Measurements from ENCODE around the gene B3GALT6.

Gene B3GALT6

GRCh38 chr1:1250786-1251284 is 18.8 kb downstream of the B3GALT6 start:
- H3K9me3 ChIP-seq (ENCODE audit: control insufficient read depth, low read length) = no peaks in the 10 kb centered on the region
- peaks cover 44% of the 10 kb centered on the region for H3K36me3 ChIP-seq (ENCODE audit: control insufficient read depth, insufficient read depth, low read length)
- H3K4me3 ChIP-seq (ENCODE audit: extremely low read depth, insufficient read depth, low read length, poor library complexity, severe bottlenecking) = no peak overlapping the region
- peaks cover 8% of the 10 kb centered on the region for H3K4me1 ChIP-seq (ENCODE audit: control insufficient read depth, insufficient read depth, low read length, poor library complexity, severe bottlenecking)
- H3K27ac ChIP-seq (ENCODE audit: low read depth, low read length, severe bottlenecking) = peak overlapping the region; percentile 23
- 88 to 93% methylated on average over 15 of the region's 16 CpGs for WGBS, 2 experiments (ENCODE audit: insufficient coverage in 2 of 2)

- H3K36me3 ChIP-seq (ENCODE audit: control insufficient read depth, insufficient read depth, low read length) = peaks cover 61% of the 10 kb centered on the region
- H3K9me3 ChIP-seq (ENCODE audit: control insufficient read depth, low read length) = no peaks in the 10 kb centered on the region
- no peak overlapping the region for H3K27ac ChIP-seq (ENCODE audit: low read depth, low read length, severe bottlenecking)
- peaks cover 8% of the 10 kb centered on the region for H3K4me1 ChIP-seq (ENCODE audit: control insufficient read depth, insufficient read depth, low read length, poor library complexity, severe bottlenecking)
- no peak overlapping the region for H3K4me3 ChIP-seq (ENCODE audit: extremely low read depth, insufficient read depth, low read length, poor library complexity, severe bottlenecking)
- 94% methylated on average over 10 to 12 of the region's 12 CpGs for WGBS, 2 experiments (ENCODE audit: insufficient coverage in 2 of 2)
Measured at GRCh38 chr1:1253314-1253713, 21.3 kb downstream of the B3GALT6 start.

GRCh38 chr1:1253972-1254666 is 22.1 kb downstream of the B3GALT6 start:
- no peak overlapping the region for H3K4me3 ChIP-seq (ENCODE audit: extremely low read depth, insufficient read depth, low read length, poor library complexity, severe bottlenecking)
- WGBS, 2 experiments (ENCODE audit: insufficient coverage in 2 of 2) = 97 to 98% methylated on average over 42 to 49 of the region's 50 CpGs
- no peaks in the 10 kb centered on the region for H3K9me3 ChIP-seq (ENCODE audit: control insufficient read depth, low read length)
- H3K4me1 ChIP-seq (ENCODE audit: control insufficient read depth, insufficient read depth, low read length, poor library complexity, severe bottlenecking) = peaks cover 8% of the 10 kb centered on the region
- no peak overlapping the region for H3K27ac ChIP-seq (ENCODE audit: low read depth, low read length, severe bottlenecking)
- peaks cover 62% of the 10 kb centered on the region for H3K36me3 ChIP-seq (ENCODE audit: control insufficient read depth, insufficient read depth, low read length)

GRCh38 chr1:1254667-1254998 is 22.6 kb downstream of the B3GALT6 start:
- no peak overlapping the region for H3K4me3 ChIP-seq (ENCODE audit: extremely low read depth, insufficient read depth, low read length, poor library complexity, severe bottlenecking)
- 92 to 96% methylated on average over 20 of the region's 21 CpGs for WGBS, 2 experiments (ENCODE audit: insufficient coverage in 2 of 2)
- H3K4me1 ChIP-seq (ENCODE audit: control insufficient read depth, insufficient read depth, low read length, poor library complexity, severe bottlenecking) = peaks cover 8% of the 10 kb centered on the region
- no peaks in the 10 kb centered on the region for H3K9me3 ChIP-seq (ENCODE audit: control insufficient read depth, low read length)
- H3K36me3 ChIP-seq (ENCODE audit: control insufficient read depth, insufficient read depth, low read length) = peaks cover 67% of the 10 kb centered on the region
- H3K27ac ChIP-seq (ENCODE audit: low read depth, low read length, severe bottlenecking) = no peak overlapping the region

GRCh38 chr1:1255078-1255477 is 23.0 kb downstream of the B3GALT6 start:
- no peak overlapping the region for H3K4me3 ChIP-seq (ENCODE audit: extremely low read depth, insufficient read depth, low read length, poor library complexity, severe bottlenecking)
- H3K36me3 ChIP-seq (ENCODE audit: control insufficient read depth, insufficient read depth, low read length) = peaks cover 72% of the 10 kb centered on the region
- no peak overlapping the region for H3K27ac ChIP-seq (ENCODE audit: low read depth, low read length, severe bottlenecking)
- 96 to 98% methylated on average over 26 of the region's 26 CpGs for WGBS, 2 experiments (ENCODE audit: insufficient coverage in 2 of 2)
- peaks cover 8% of the 10 kb centered on the region for H3K4me1 ChIP-seq (ENCODE audit: control insufficient read depth, insufficient read depth, low read length, poor library complexity, severe bottlenecking)
- no peaks in the 10 kb centered on the region for H3K9me3 ChIP-seq (ENCODE audit: control insufficient read depth, low read length)

GRCh38 chr1:1255611-1256010 is 23.6 kb downstream of the B3GALT6 start:
- 96 to 100% methylated on average over 4 to 8 of the region's 10 CpGs for WGBS, 2 experiments (ENCODE audit: insufficient coverage in 2 of 2)
- Histone ChIP-seq H3K27ac (ENCODE audit: low read depth, low read length, severe bottlenecking) (no peak overlapping the region), H3K36me3 (ENCODE audit: control insufficient read depth, insufficient read depth, low read length) (peaks cover 77% of the 10 kb centered on the region), H3K4me1 (ENCODE audit: control insufficient read depth, insufficient read depth, low read length, poor library complexity, severe bottlenecking) (peaks cover 6% of the 10 kb centered on the region), H3K4me3 (ENCODE audit: extremely low read depth, insufficient read depth, low read length, poor library complexity, severe bottlenecking) (no peak overlapping the region), H3K9me3 (ENCODE audit: control insufficient read depth, low read length) (no peaks in the 10 kb centered on the region)

- Histone ChIP-seq H3K27ac (ENCODE audit: low read depth, low read length, severe bottlenecking) (no peak overlapping the region), H3K36me3 (ENCODE audit: control insufficient read depth, insufficient read depth, low read length) (peaks cover 84% of the 10 kb centered on the region), H3K4me1 (ENCODE audit: control insufficient read depth, insufficient read depth, low read length, poor library complexity, severe bottlenecking) (no peaks in the 10 kb centered on the region), H3K9me3 (ENCODE audit: control insufficient read depth, low read length) (no peaks in the 10 kb centered on the region), H3K4me3 (ENCODE audit: extremely low read depth, insufficient read depth, low read length, poor library complexity, severe bottlenecking) (no peak overlapping the region)
- WGBS, 2 experiments (ENCODE audit: insufficient coverage in 2 of 2) = 96 to 97% methylated on average over 19 to 20 of the region's 31 CpGs
Measured at GRCh38 chr1:1256956-1257871, 25.2 kb downstream of the B3GALT6 start.

- Histone ChIP-seq H3K27ac (ENCODE audit: low read depth, low read length, severe bottlenecking) (no peak overlapping the region), H3K36me3 (ENCODE audit: control insufficient read depth, insufficient read depth, low read length) (peaks cover 85% of the 10 kb centered on the region), H3K4me1 (ENCODE audit: control insufficient read depth, insufficient read depth, low read length, poor library complexity, severe bottlenecking) (no peaks in the 10 kb centered on the region), H3K9me3 (ENCODE audit: control insufficient read depth, low read length) (no peaks in the 10 kb centered on the region), H3K4me3 (ENCODE audit: extremely low read depth, insufficient read depth, low read length, poor library complexity, severe bottlenecking) (no peak overlapping the region)
- WGBS, 2 experiments (ENCODE audit: insufficient coverage in 2 of 2) = 96 to 98% methylated on average over 22 of the region's 22 CpGs
Measured at GRCh38 chr1:1259119-1259488, 27.1 kb downstream of the B3GALT6 start.

GRCh38 chr1:1259540-1259939 is 27.5 kb downstream of the B3GALT6 start:
- Histone ChIP-seq H3K4me1 (ENCODE audit: control insufficient read depth, insufficient read depth, low read length, poor library complexity, severe bottlenecking) (no peaks in the 10 kb centered on the region), H3K36me3 (ENCODE audit: control insufficient read depth, insufficient read depth, low read length) (peaks cover 85% of the 10 kb centered on the region), H3K4me3 (ENCODE audit: extremely low read depth, insufficient read depth, low read length, poor library complexity, severe bottlenecking) (no peak overlapping the region), H3K9me3 (ENCODE audit: control insufficient read depth, low read length) (no peaks in the 10 kb centered on the region), H3K27ac (ENCODE audit: low read depth, low read length, severe bottlenecking) (no peak overlapping the region)
- WGBS, 2 experiments (ENCODE audit: insufficient coverage in 2 of 2) = 92 to 99% methylated on average over 11 to 16 of the region's 18 CpGs

- H3K4me3 ChIP-seq (ENCODE audit: extremely low read depth, insufficient read depth, low read length, poor library complexity, severe bottlenecking) = no peak overlapping the region
- H3K27ac ChIP-seq (ENCODE audit: low read depth, low read length, severe bottlenecking) = no peak overlapping the region
- peaks cover 85% of the 10 kb centered on the region for H3K36me3 ChIP-seq (ENCODE audit: control insufficient read depth, insufficient read depth, low read length)
- 94 to 95% methylated on average over 24 to 25 of the region's 26 CpGs for WGBS, 2 experiments (ENCODE audit: insufficient coverage in 2 of 2)
- H3K4me1 ChIP-seq (ENCODE audit: control insufficient read depth, insufficient read depth, low read length, poor library complexity, severe bottlenecking) = peaks cover 5% of the 10 kb centered on the region
- no peaks in the 10 kb centered on the region for H3K9me3 ChIP-seq (ENCODE audit: control insufficient read depth, low read length)
Measured at GRCh38 chr1:1259951-1260600, 28.0 kb downstream of the B3GALT6 start.

All from mesodermal cell (in vitro differentiated cells).